OCI-LY1 (cell line): Measurements from ENCODE around the gene DIABLO.
A peak's percentile ranks its signal among the peaks of the same experiment; 100 is the strongest.
"Not testable (repeated sequence)": the region's sequence is repeated elsewhere in the genome, so short reads cannot be mapped to it uniquely, and the experiment has no call there.

Experiments
- H2AFZ ChIP-seq: fragments of 200-600 bp; sonication (generic), shearing (Covaris generic); 2 replicates; pipeline ENCODE4 v1.6.0; 2014; ENCODE audit warnings: antibody characterized with exemption, mild to moderate bottlenecking, low read length
- H3F3A ChIP-seq: fragments of 200-600 bp; sonication (generic), shearing (Covaris generic); 2 replicates; pipeline ENCODE4 v1.6.0; 2014; ENCODE audit warnings: mild to moderate bottlenecking, antibody characterized with exemption, low read length, moderate library complexity; ENCODE audit not compliant: insufficient read depth
- H3K27ac ChIP-seq: fragments of 200-600 bp; sonication (generic); 2 replicates; pipeline ENCODE4 v1.5.1; 2014; ENCODE audit warnings: low read length, mixed run types, mild to moderate bottlenecking, low read depth; ENCODE audit not compliant: poor library complexity, severe bottlenecking
- H3K27me3 ChIP-seq: fragments of 200-600 bp; sonication (generic); 2 replicates; pipeline ENCODE4 v1.6.0; 2014; ENCODE audit warnings: antibody characterized with exemption, mild to moderate bottlenecking, low read length, moderate library complexity; ENCODE audit not compliant: insufficient read depth
- H3K36me3 ChIP-seq: fragments of 200-600 bp; sonication (generic); 2 replicates; pipeline ENCODE4 v1.6.1; 2014; ENCODE audit warnings: mild to moderate bottlenecking, antibody characterized with exemption, low read length, moderate library complexity, mixed read lengths; ENCODE audit not compliant: insufficient read depth
- H3K4me1 ChIP-seq: fragments of 200-600 bp; sonication (generic); 2 replicates; pipeline ENCODE4 v1.5.1; 2014; ENCODE audit warnings: mild to moderate bottlenecking, low read length, moderate library complexity; ENCODE audit not compliant: insufficient read depth, severe bottlenecking
- H3K4me2 ChIP-seq: fragments of 200-600 bp; sonication (generic), shearing (Covaris generic); 2 replicates; pipeline ENCODE4 v1.6.1; 2014; ENCODE audit warnings: low read length
- H3K4me3 ChIP-seq: fragments of 200-600 bp; sonication (generic); 2 replicates; pipeline ENCODE4 v1.5.1; 2014; ENCODE audit warnings: low read length, low read depth, mild to moderate bottlenecking, mixed read lengths; ENCODE audit not compliant: poor library complexity, severe bottlenecking
- H3K79me2 ChIP-seq: fragments of 200-600 bp; shearing (Covaris generic); 2 replicates; pipeline ENCODE4 v1.6.1; 2016; ENCODE audit warnings: mixed run types, low read length, mixed read lengths; ENCODE audit not compliant: insufficient read depth
- H3K9ac ChIP-seq: fragments of 200-600 bp; sonication (generic), shearing (Covaris generic); 2 replicates; pipeline ENCODE4 v1.6.1; 2014; ENCODE audit warnings: mild to moderate bottlenecking, low read length, mixed read lengths
- H3K9me2 ChIP-seq: fragments of 200-600 bp; sonication (generic), shearing (Covaris generic); 2 replicates; pipeline ENCODE4 v1.6.1; 2014; ENCODE audit warnings: low read depth, mild to moderate bottlenecking, low read length, mixed read lengths
- H3K9me3 ChIP-seq: fragments of 200-600 bp; shearing (Covaris generic); 2 replicates; pipeline ENCODE4 v1.6.1; 2014; ENCODE audit warnings: low read length, mixed read lengths
- H4K20me1 ChIP-seq: fragments of 200-600 bp; sonication (generic), shearing (Covaris generic); 2 replicates; pipeline ENCODE4 v1.6.0; 2016; ENCODE audit warnings: mild to moderate bottlenecking, low read length; ENCODE audit not compliant: insufficient read depth
- EZH2 ChIP-seq: fragments of 200-600 bp; sonication (generic), shearing (Covaris generic); IDR thresholded peaks from 2 replicates; pipeline ENCODE4 v1.8.0; 2017; ENCODE audit warnings: borderline replicate concordance, mixed run types, mild to moderate bottlenecking, antibody characterized with exemption, low read length, moderate library complexity, mixed read lengths
- TF ChIP-seq, protein P1 (sequence below): fragments of 200-600 bp; sonication (generic), shearing (Covaris generic); IDR thresholded peaks from 2 replicates; pipeline ENCODE4 v1.5.1; 2017; ENCODE audit warnings: mild to moderate bottlenecking, antibody characterized with exemption, low read length, moderate library complexity, mixed read lengths

The DIABLO gene

DNA sequence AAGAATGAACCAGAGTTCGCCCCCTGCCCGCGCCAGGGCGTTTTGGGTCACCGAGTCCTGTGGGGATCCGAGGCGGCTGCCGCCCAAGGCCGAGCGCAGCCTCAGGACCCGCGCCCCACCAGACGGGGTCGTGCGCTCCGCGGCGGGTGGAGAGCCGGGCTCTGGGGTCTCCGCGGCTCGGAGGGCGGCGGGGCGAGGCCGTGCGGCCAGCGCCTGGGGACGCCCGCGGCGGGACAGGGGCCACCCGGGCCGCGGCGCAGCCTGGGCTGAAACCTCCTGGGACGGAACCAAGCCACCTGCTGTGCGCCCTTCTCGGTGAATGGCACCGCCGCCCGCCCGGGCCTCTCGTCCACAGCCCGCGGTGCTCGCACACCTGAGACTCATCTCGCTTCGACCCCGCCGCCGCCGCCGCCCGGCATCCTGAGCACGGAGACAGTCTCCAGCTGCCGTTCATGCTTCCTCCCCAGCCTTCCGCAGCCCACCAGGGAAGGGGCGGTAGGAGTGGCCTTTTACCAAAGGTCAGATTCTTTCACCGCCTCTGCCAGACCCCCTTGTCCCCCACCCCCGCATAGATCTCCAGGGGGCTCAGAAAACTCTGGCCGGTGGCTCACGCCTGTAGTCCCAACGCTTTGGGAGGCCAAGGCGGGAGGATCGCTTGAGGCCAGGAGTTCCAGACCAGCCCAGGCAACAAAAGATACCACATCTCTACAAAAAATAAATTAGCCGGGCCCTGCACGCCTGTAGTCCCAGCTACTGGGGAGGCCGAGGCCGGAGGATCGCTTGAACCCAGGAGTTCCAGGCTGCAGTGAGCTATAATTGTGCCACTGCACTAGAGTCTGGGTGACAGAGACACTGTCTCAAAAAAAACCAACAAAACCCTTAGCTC lies 21.4 kb downstream of the DIABLO start:
- no peak overlapping the region for H2AFZ ChIP-seq
- H4K20me1 ChIP-seq: no peaks in the 10 kb centered on the region
- TF ChIP-seq EZH2: no peak
- TF ChIP-seq, protein P1, sequence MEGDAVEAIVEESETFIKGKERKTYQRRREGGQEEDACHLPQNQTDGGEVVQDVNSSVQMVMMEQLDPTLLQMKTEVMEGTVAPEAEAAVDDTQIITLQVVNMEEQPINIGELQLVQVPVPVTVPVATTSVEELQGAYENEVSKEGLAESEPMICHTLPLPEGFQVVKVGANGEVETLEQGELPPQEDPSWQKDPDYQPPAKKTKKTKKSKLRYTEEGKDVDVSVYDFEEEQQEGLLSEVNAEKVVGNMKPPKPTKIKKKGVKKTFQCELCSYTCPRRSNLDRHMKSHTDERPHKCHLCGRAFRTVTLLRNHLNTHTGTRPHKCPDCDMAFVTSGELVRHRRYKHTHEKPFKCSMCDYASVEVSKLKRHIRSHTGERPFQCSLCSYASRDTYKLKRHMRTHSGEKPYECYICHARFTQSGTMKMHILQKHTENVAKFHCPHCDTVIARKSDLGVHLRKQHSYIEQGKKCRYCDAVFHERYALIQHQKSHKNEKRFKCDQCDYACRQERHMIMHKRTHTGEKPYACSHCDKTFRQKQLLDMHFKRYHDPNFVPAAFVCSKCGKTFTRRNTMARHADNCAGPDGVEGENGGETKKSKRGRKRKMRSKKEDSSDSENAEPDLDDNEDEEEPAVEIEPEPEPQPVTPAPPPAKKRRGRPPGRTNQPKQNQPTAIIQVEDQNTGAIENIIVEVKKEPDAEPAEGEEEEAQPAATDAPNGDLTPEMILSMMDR: no peak
- H3K36me3 ChIP-seq: peaks cover 28% of the 10 kb centered on the region
- H3K4me1 ChIP-seq: peaks cover 18% of the 10 kb centered on the region
- H3K79me2 ChIP-seq: no peaks in the 10 kb centered on the region
- peak overlapping the region; percentile 74 for H3K4me2 ChIP-seq
- no peaks in the 10 kb centered on the region; the same call in 1 of the 2 replicates for H3K27me3 ChIP-seq
- H3K9me3 ChIP-seq: no peaks in the 10 kb centered on the region
- no peak overlapping the region for H3K27ac ChIP-seq
- H3F3A ChIP-seq: no peaks in the 10 kb centered on the region
- H3K4me3 ChIP-seq: peak overlapping the region; percentile 56
- no peaks in the 10 kb centered on the region for H3K9me2 ChIP-seq
- peak overlapping the region; percentile 45; the same call in 1 of the 2 replicates for H3K9ac ChIP-seq

DNA sequence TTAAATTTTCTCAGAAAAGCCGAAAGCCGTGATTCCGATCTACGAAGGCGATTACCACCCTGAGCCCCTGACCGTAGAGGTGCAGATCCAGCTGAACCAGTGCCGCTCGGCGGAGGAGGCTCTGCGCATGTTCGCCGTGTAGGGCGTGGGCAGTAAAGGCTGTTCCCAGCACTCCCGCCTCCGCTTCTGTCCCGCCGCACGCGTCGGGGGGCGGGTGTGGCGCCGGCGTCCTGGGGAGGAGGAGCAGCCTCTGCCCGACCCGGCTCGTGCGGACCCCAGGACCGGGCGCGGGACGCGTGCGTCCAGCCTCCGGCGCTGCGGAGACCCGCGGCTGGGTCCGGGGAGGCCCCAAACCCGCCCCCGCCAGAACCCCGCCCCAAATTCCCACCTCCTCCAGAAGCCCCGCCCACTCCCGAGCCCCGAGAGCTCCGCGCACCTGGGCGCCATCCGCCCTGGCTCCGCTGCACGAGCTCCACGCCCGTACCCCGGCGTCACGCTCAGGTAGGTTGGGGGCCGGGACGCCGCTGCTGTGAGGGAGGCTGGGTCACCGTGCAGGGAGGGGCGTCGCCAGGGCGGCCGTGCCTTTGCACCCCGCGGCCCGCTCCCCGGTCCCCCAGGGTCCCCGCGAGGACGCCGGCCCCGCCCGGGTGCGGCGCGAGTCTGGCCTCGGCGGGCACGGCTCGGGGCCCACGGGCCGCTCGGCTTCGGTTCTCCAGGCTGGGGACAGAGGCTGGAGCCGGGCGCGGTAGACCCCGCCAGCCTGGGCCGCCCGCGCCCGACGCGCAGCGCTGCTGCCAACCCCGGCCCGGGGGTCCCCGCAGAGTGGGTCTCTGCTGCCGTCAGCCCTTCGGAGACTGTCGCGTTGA lies 22.3 kb downstream of the DIABLO start, which contains the start of gene B3GNT4:
TSS of gene B3GNT4 (plus strand) at position 409 of the 866 bp plus-strand sequence. CDS start 910 bp downstream, outside the sequence.
- no peak within 1 kb of the TSS for H3K27ac ChIP-seq
- peak within 1 kb of the TSS; percentile 74 for H3K4me2 ChIP-seq
- peak within 1 kb of the TSS; percentile 45; the same call in 1 of the 2 replicates for H3K9ac ChIP-seq
- H3K36me3 ChIP-seq: peaks cover 20% of the 10 kb centered on the region
- peaks cover 26% of the 10 kb centered on the region for H3K4me1 ChIP-seq
- peak within 1 kb of the TSS; percentile 56 for H3K4me3 ChIP-seq
- H3K27me3 ChIP-seq: no peaks in the 10 kb centered on the region; the same call in 1 of the 2 replicates
- TF ChIP-seq, protein P1: no peak
- TF ChIP-seq EZH2: no peak
- H4K20me1 ChIP-seq: no peaks in the 10 kb centered on the region
- H3K9me3 ChIP-seq: no peaks in the 10 kb centered on the region
- H3F3A ChIP-seq: no peaks in the 10 kb centered on the region
- H3K79me2 ChIP-seq: no peaks in the 10 kb centered on the region
- no peaks in the 10 kb centered on the region for H3K9me2 ChIP-seq
- no peak within 1 kb of the TSS for H2AFZ ChIP-seq

DNA sequence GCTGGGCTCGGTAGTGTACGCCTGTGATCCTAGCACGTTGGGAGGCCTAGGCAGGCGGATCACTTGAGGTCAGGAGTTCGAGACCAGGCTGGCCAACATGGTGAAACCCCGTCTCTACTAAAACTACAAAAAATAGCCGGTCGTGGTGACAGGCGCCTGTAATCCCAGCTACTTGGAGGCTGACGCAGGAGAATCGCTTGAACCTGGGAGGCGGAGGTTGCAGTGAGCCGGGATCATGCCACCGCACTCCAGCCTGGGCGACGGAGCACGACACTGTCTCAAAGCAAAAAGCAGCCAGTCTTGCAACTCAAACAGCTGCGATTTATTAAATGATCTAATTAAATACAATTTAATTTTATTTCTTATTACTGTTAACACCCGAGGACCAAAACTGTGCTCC lies 23.0 kb downstream of the DIABLO start:
- H3K4me2 ChIP-seq: peak overlapping the region; percentile 74
- not testable (repeated sequence) for H3F3A ChIP-seq, H3K79me2 ChIP-seq, H4K20me1 ChIP-seq, H2AFZ ChIP-seq, H3K27ac ChIP-seq, H3K9me3 ChIP-seq, H3K27me3 ChIP-seq, H3K9me2 ChIP-seq
- H3K9ac ChIP-seq: peak overlapping the region; percentile 45; the same call in 1 of the 2 replicates
- H3K4me3 ChIP-seq: peak overlapping the region; percentile 56
- H3K36me3 ChIP-seq: peaks cover 13% of the 10 kb centered on the region
- H3K4me1 ChIP-seq: peaks cover 33% of the 10 kb centered on the region
